BLaER1 treated with 17β-estradiol and CSF1 and Interleukin-3, amounts not matched to agents 10 nM and 100 nM (cell line): ENCODE measurements around the gene FYN.
"Not testable (repeated sequence)": the region's sequence is repeated elsewhere in the genome, so short reads cannot be mapped to it uniquely, and the experiment has no call there.

Source experiments
- H3K27ac ChIP-seq, 11 experiments: shearing (Covaris generic); formaldehyde crosslinking; 2 replicates each; pipeline ENCODE4 v1.8.1; 2022
- H3K27me3 ChIP-seq, 11 experiments: shearing (Covaris generic); formaldehyde crosslinking; 2 replicates each; pipeline ENCODE4 v1.8.1; 2022
- H3K36me3 ChIP-seq, 11 experiments: shearing (Covaris generic); formaldehyde crosslinking; 2 replicates each; pipeline ENCODE4 v1.8.1; 2022
- H3K4me1 ChIP-seq, 10 experiments: shearing (Covaris generic); formaldehyde crosslinking; 2 replicates each; pipeline ENCODE4 v1.8.1; 2022
- H3K4me2 ChIP-seq, 11 experiments: shearing (Covaris generic); formaldehyde crosslinking; 2 replicates each; pipeline ENCODE4 v1.8.1; 2022
- H3K4me3 ChIP-seq, 10 experiments: shearing (Covaris generic); formaldehyde crosslinking; 2 replicates each; pipeline ENCODE4 v1.8.1; 2022
- H3K9ac ChIP-seq, 11 experiments: shearing (Covaris generic); formaldehyde crosslinking; 2 replicates each; pipeline ENCODE4 v1.8.1; 2022
- H3K9me3 ChIP-seq, 11 experiments: shearing (Covaris generic); formaldehyde crosslinking; replicated peaks in 1 of 11; 2 replicates each; pipeline ENCODE4 v1.8.1; 2022
- H4K20me1 ChIP-seq, 11 experiments: shearing (Covaris generic); formaldehyde crosslinking; 2 replicates each; pipeline ENCODE4 v1.8.1; 2022
- Cebpa-rat ChIP-seq, 11 experiments: shearing (Covaris generic); IDR thresholded peaks; 2 replicates each; pipeline ENCODE4 v1.8.1; 2022

FYN gene

DNA sequence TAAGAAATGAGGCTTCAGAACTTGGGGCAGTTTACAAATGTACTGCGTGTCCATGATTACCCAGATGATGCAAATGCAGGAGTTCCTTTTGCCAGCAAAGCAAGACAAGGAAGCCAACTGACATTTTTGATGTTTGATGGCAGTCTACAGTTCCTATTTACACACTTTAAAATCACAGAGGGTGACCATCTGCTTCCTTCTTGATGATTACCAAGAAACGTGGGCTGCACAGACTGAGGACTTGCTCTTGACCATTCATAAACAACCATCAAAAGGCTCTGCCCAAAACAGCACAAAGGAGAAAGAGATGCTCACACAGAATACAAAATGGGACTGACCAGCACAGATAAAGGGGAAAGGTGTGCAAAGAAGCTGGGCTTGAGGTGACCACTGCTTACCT, 187.7 kb downstream of the FYN start:
- peaks cover 0 to 46% (median 35%) of the 10 kb centered on the region in 10 experiments; a peak in 16 of 20 replicates for H3K4me1 ChIP-seq
- H3K27ac ChIP-seq, result 0 out of 22 replicates have a peak overlapping the region, but pooled peaks of 2 of the 11 experiments have one; percentile 13 to 16
- no peak overlapping the region; a peak in 1 of 22 replicates for H3K9ac ChIP-seq
- no peaks in the 10 kb centered on the region for H3K9me3 ChIP-seq
- H3K36me3 ChIP-seq, result peaks cover 75 to 99% (median 91%) of the 10 kb centered on the region in 11 experiments
- H3K27me3 ChIP-seq, result no peaks in the 10 kb centered on the region
- peak overlapping the region in 8 of 11 experiments; percentile 15 to 62 (median 44); a peak in 14 of 22 replicates for H3K4me2 ChIP-seq
- H4K20me1 ChIP-seq, result no peaks in the 10 kb centered on the region; a peak in 2 of 22 replicates
- H3K4me3 ChIP-seq, result no peak overlapping the region
- no peak for TF ChIP-seq Cebpa-rat (IDR thresholded peaks at IDR 0.05)

DNA sequence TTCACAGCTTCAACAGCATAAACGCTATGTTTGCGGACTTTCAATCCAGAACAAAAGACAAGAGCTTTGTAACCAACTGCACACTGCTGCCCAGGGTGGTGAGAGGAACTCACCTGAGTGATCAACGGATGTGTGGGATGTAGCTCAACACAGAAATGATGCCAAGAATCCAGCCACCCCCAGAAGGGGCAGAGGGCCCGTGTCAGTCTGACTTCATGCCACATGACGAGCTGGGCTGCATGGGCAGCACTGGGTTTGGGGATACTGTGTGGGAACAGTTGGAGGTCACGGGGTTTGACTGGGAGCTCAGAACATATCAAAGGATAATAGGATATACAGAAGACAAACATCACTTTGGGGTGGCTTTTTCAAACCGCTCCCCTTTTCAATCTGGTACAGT, 188.2 kb downstream of the FYN start:
- H4K20me1 ChIP-seq, result no peaks in the 10 kb centered on the region; a peak in 2 of 22 replicates
- no peak overlapping the region for H3K9ac ChIP-seq
- H3K4me3 ChIP-seq, result no peak overlapping the region
- peaks cover 75 to 99% (median 90%) of the 10 kb centered on the region in 11 experiments for H3K36me3 ChIP-seq
- no peaks in the 10 kb centered on the region for H3K9me3 ChIP-seq
- peak overlapping the region in 8 of 11 experiments; percentile 15 to 62 (median 44); a peak in 13 of 22 replicates for H3K4me2 ChIP-seq
- H3K27ac ChIP-seq, result 0 out of 22 replicates have a peak overlapping the region, but pooled peaks of 1 of the 11 experiments have one; percentile 16
- no peak for TF ChIP-seq Cebpa-rat (IDR thresholded peaks at IDR 0.05)
- H3K27me3 ChIP-seq, result no peaks in the 10 kb centered on the region
- H3K4me1 ChIP-seq, result peaks cover 0 to 51% (median 40%) of the 10 kb centered on the region in 10 experiments; a peak in 16 of 20 replicates

DNA sequence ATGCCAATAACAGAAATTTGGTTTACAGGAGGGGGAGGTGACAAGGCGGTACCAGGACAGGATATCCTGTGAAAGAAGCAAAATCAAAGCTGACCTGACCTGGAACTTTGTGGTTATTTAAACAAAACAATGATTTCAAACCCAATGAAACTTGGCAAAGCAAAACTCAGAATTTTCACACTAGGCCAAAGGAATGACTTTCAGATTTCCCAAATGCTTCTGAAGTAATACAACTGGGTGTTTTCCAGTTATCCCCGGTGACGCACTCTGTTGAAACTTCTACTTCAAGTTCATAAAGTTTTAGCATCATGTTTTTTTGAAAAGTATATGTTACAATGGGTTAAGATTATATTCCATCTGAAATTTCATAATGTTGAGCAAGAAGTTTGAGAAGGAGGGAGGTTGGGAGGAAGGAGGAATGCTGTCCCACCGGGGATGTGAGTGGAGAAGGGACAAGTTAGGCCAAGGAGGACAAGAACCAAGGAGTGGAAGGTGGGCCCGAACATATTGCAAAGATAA, 189.4 kb downstream of the FYN start:
- no peaks in the 10 kb centered on the region for H3K9me3 ChIP-seq
- no peaks in the 10 kb centered on the region; a peak in 2 of 22 replicates for H4K20me1 ChIP-seq
- peaks cover 0 to 58% (median 50%) of the 10 kb centered on the region in 10 experiments; a peak in 16 of 20 replicates for H3K4me1 ChIP-seq
- no peak overlapping the region for H3K4me3 ChIP-seq
- peaks cover 63 to 99% (median 89%) of the 10 kb centered on the region in 11 experiments for H3K36me3 ChIP-seq
- H3K4me2 ChIP-seq, result peak overlapping the region in 7 of 11 experiments; percentile 4 to 30 (median 16); a peak in 6 of 22 replicates
- H3K27me3 ChIP-seq, result no peaks in the 10 kb centered on the region
- H3K9ac ChIP-seq, result no peak overlapping the region
- H3K27ac ChIP-seq, result no peak overlapping the region
- no peak for TF ChIP-seq Cebpa-rat (IDR thresholded peaks at IDR 0.05)

DNA sequence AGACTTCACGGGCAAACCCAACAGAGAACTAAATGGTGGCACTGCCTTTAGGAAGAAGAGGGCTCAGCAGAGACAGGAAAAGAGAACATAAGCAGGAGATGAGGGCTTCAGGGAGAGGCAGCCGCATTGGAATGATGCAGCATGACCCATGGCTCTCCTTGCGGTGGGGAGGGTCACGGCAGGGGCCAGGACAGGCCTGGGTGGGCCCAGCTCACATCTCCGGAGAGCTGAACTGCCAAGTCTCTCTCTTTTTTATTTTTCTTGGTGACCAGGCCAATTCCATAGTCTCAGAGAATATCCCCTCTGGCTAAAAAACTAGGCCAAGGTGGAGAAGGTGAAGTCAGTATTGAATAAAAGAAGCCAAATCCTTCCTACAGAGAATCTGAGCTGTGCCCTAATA, 190.1 kb downstream of the FYN start:
- no peaks in the 10 kb centered on the region for H3K9me3 ChIP-seq
- H3K4me2 ChIP-seq, result no peak overlapping the region
- TF ChIP-seq Cebpa-rat (IDR thresholded peaks at IDR 0.05), result no peak
- no peaks in the 10 kb centered on the region; a peak in 2 of 22 replicates for H4K20me1 ChIP-seq
- H3K4me3 ChIP-seq, result no peak overlapping the region
- no peak overlapping the region for H3K27ac ChIP-seq
- peaks cover 61 to 99% (median 89%) of the 10 kb centered on the region in 11 experiments for H3K36me3 ChIP-seq
- H3K27me3 ChIP-seq, result no peaks in the 10 kb centered on the region
- H3K9ac ChIP-seq, result no peak overlapping the region
- peaks cover 0 to 58% (median 50%) of the 10 kb centered on the region in 10 experiments; a peak in 16 of 20 replicates for H3K4me1 ChIP-seq

GRCh38 chr6:111681860-111682259, 191.4 kb downstream of the FYN start:
- TF ChIP-seq Cebpa-rat (IDR thresholded peaks at IDR 0.05), result no peak
- Histone ChIP-seq H3K4me2 (peak overlapping the region in 1 of 11 experiments; percentile 19; a peak in 2 of 22 replicates), H3K9ac (no peak overlapping the region), H3K9me3 (no peaks in the 10 kb centered on the region), H3K27me3 (no peaks in the 10 kb centered on the region), H4K20me1 (no peaks in the 10 kb centered on the region; a peak in 2 of 22 replicates), H3K4me3 (no peak overlapping the region), H3K36me3 (peaks cover 68 to 100% (median 90%) of the 10 kb centered on the region in 11 experiments), H3K27ac (no peak overlapping the region), H3K4me1 (peaks cover 0 to 58% (median 50%) of the 10 kb centered on the region in 10 experiments; a peak in 16 of 20 replicates)

DNA sequence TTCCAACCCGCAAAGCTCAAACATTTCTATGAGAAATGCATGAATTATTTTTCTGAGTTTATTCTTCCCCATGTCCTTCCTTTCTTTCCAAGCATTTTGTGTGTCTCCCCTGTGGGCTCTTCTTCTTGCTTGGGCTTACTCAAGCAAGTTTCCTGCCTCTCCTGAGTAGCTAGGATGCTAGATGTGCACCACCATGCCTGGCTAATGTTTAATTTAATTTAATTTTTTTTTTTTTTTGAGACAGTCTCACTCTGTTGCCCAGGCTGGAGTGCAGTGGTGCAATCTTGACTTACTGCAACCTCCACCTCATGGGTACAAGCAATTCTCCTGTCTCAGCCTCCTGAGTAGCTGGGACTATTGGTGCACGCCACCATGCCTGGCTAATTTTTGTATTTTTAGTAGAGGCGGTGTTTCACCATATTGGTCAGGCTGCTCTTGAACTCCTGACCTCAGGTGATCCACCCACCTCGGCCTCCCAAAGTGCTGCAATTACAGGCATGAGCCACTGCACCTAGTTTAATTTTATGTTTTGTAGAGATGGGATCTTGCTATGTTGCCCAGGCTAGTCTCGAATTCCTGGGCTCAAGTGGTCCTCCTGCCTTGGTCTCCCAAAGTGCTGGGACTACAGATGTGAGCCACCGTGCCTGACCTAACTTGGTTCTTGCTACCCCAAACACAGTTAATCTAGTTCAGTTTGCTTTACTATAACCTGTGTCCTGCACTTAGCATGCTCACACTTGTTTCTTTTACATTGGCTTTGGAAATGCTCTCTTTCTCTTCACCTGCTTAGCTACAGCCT, 192.2 kb downstream of the FYN start:
- not testable (repeated sequence) for H3K27me3 ChIP-seq, H3K27ac ChIP-seq, H3K9ac ChIP-seq, H3K9me3 ChIP-seq, H4K20me1 ChIP-seq, H3K4me3 ChIP-seq
- Histone ChIP-seq H3K36me3 (peaks cover 65 to 100% (median 86%) of the 10 kb centered on the region in 11 experiments), H3K4me1 (peaks cover 0 to 50% (median 44%) of the 10 kb centered on the region in 10 experiments; a peak in 16 of 20 replicates), H3K4me2 (peak overlapping the region in 8 of 11 experiments; percentile 10 to 56 (median 32); a peak in 12 of 22 replicates)

DNA sequence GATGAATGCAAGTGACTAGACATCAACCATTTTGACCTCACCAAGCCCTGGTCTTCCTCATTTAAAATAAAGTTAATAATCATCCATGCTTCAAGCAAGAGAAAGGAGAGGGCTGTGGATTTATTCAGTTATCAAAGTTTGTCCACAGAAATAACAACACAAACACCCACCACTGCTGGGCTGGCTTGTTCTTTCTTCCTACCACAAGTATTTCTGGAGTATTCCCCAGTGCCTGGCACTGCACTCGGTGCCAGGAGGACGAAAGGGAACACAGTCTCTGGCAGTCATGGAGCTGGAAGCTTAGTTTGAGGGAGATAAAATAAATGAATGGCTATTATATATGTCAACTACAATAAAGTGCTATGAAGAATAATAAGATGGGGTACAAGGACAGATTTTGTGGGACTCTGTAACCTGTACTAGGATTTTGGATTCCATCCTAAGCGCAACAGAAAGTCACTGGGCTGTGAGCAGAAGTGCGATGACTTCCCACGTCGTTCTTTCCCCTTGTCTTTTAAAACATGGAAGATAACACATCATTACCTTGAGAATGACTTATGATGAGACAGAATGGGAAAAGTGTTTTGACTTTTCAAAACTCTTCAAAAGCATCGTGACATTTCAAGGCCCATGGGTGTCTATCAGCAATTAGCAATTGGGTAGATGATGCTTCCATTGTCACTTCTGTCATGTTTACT, 193.1 kb downstream of the FYN start:
- Histone ChIP-seq H3K4me2 (peak overlapping the region in 8 of 11 experiments; percentile 14 to 56 (median 32); a peak in 10 of 22 replicates), H3K4me1 (peaks cover 0 to 42% (median 36%) of the 10 kb centered on the region in 10 experiments; a peak in 16 of 20 replicates), H3K4me3 (no peak overlapping the region), H3K36me3 (peaks cover 65 to 100% (median 83%) of the 10 kb centered on the region in 11 experiments), H3K9me3 (no peaks in the 10 kb centered on the region), H3K27me3 (no peaks in the 10 kb centered on the region), H4K20me1 (no peaks in the 10 kb centered on the region; a peak in 2 of 22 replicates), H3K27ac (no peak overlapping the region), H3K9ac (no peak overlapping the region)
- no peak for TF ChIP-seq Cebpa-rat (IDR thresholded peaks at IDR 0.05)

DNA sequence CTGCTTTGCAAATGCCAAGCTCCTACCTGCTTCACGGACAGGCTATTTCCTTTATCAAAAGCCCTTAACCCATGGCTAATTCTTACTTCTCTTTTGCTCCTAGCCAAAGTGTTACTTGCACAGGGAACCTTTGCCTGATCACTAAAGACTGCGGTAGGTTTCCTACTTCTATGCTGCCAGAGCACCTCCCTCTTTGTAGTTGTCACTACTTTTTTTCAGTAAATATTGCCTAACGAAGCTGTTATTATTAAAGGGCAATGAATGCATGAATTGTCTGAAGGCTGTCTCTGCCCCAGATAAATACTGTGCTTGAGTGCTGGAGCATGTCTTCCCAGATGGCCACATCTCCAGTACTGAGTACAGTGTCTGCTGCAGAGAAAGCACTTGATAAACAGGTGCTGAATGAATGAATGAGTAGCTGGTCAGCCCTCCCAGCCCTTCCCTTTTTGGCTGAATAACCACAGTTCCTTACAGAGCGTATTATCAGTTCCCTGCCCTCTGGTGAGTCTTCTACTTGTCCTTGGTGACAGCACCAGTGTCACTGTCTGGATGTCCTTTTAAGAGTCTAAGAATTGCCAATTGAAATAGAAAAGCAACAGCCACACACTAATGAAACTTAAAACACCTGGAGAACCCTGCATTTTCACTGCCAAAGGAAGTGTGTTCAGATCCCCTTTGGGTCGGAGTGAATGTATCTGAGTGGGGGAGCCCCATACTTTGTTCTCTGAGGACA, 194.0 kb downstream of the FYN start:
- peak overlapping the region in 6 of 11 experiments; percentile 19 to 56 (median 38); a peak in 7 of 22 replicates for H3K4me2 ChIP-seq
- H3K4me1 ChIP-seq, result peaks cover 0 to 37% (median 31%) of the 10 kb centered on the region in 10 experiments; a peak in 16 of 20 replicates
- H3K4me3 ChIP-seq, result no peak overlapping the region
- no peak overlapping the region for H3K9ac ChIP-seq
- no peaks in the 10 kb centered on the region for H3K27me3 ChIP-seq
- H3K36me3 ChIP-seq, result peaks cover 61 to 100% (median 83%) of the 10 kb centered on the region in 11 experiments
- no peaks in the 10 kb centered on the region for H3K9me3 ChIP-seq
- H4K20me1 ChIP-seq, result no peaks in the 10 kb centered on the region; a peak in 2 of 22 replicates
- no peak overlapping the region for H3K27ac ChIP-seq
- TF ChIP-seq Cebpa-rat (IDR thresholded peaks at IDR 0.05), result no peak
